RCC 7860 (cell line): ENCODE measurements around the gene KCNN3.

Source experiments
- DNase-seq: peaks from one replicate; pipeline ENCODE4 v3.0.0-alpha.2; 2015; ENCODE audit warnings: low spot score
- FAIRE-seq: peaks from 2 replicates; lab custom pipeline; 2012; peaks lifted over from hg19 to GRCh38; lab: Jason Lieb, UNC

KCNN3 gene

GRCh38 chr1:154821083-154821482 is 49.0 kb downstream of the KCNN3 start:
- DNase-seq, result no peak
- FAIRE-seq, result no peak

GRCh38 chr1:154820646-154821045 is 49.4 kb downstream of the KCNN3 start:
- DNase-seq, result no peak
- FAIRE-seq, result no peak

- FAIRE-seq, result no peak
- no peak for DNase-seq
Observed at GRCh38 chr1:154819628-154820590, 50.2 kb downstream of the KCNN3 start.

GRCh38 chr1:154818911-154819310 is 51.2 kb downstream of the KCNN3 start:
- no peak for FAIRE-seq
- no peak for DNase-seq

GRCh38 chr1:154816937-154817336 is 53.1 kb downstream of the KCNN3 start:
- FAIRE-seq, result no peak
- DNase-seq, result no peak

GRCh38 chr1:154816369-154816768 is 53.7 kb downstream of the KCNN3 start:
- DNase-seq (no peak), FAIRE-seq (no peak)

- no peak for FAIRE-seq
Observed at GRCh38 chr1:154813846-154814505, 56.1 kb downstream of the KCNN3 start.

GRCh38 chr1:154813300-154813816 is 56.7 kb downstream of the KCNN3 start:
- no peak for FAIRE-seq
- DNase-seq, result no peak

More at GRCh38 chr1:154813846-154814505, 56.1 kb downstream of the KCNN3 start:
- no peak for DNase-seq

GRCh38 chr1:154812877-154813276 is 57.2 kb downstream of the KCNN3 start:
- no peak for DNase-seq
- no peak for FAIRE-seq

- FAIRE-seq (no peak), DNase-seq (no peak)
Observed at GRCh38 chr1:154810571-154810970, 59.5 kb downstream of the KCNN3 start.

GRCh38 chr1:154809436-154810413 is 60.4 kb downstream of the KCNN3 start:
- DNase-seq (peak; percentile 38), FAIRE-seq (peak; percentile 21)

- FAIRE-seq, result peak; percentile 82
Observed at GRCh38 chr1:154808909-154809262, 61.2 kb downstream of the KCNN3 start.

GRCh38 chr1:154808261-154808908 is 61.7 kb downstream of the KCNN3 start:
- DNase-seq, result no peak
- no peak for FAIRE-seq

More at GRCh38 chr1:154808909-154809262, 61.2 kb downstream of the KCNN3 start:
- DNase-seq, result peak; percentile 80

- DNase-seq, result no peak
- FAIRE-seq, result no peak
Observed at GRCh38 chr1:154807048-154807591, 63.0 kb downstream of the KCNN3 start.

GRCh38 chr1:154806333-154806732 is 63.7 kb downstream of the KCNN3 start:
- no peak for DNase-seq

GRCh38 chr1:154802982-154803920 is 66.8 kb downstream of the KCNN3 start:
- DNase-seq, result no peak
- no peak for FAIRE-seq

More at GRCh38 chr1:154806333-154806732, 63.7 kb downstream of the KCNN3 start:
- no peak for FAIRE-seq

GRCh38 chr1:154802336-154802969 is 67.6 kb downstream of the KCNN3 start:
- DNase-seq (no peak), FAIRE-seq (no peak)
